ENCODE data around the gene NANOS2. TPM values are rescaled to one million over a fixed set of nuclear protein-coding genes. Genes with fewer than 3 reads are reported as not detected.

The NANOS2 gene
- total RNA-seq, 1 donor from 2014 or later: not detected

GRCh38 chr19:45895519-45895972 is 19.0 kb downstream of the NANOS2 start:
- Mint-ChIP-seq H3K9me3 (ENCODE audit: low read depth) (no peaks in the 10 kb centered on the region), H3K36me3 (ENCODE audit: low read depth) (peaks cover 18% of the 10 kb centered on the region), H3K27me3 (ENCODE audit: low read depth) (no peaks in the 10 kb centered on the region), H3K27ac (ENCODE audit: unreplicated experiment) (no peak overlapping the region), H3K4me1 (ENCODE audit: low read depth) (peaks cover 8% of the 10 kb centered on the region), H3K4me3 (ENCODE audit: unreplicated experiment) (no peak overlapping the region)
- DNase-seq (ENCODE audit: low spot score): no peak
- no peak for TF ChIP-seq CTCF (IDR thresholded peaks at IDR 0.05)

GRCh38 chr19:45890877-45891276 is 23.7 kb downstream of the NANOS2 start:
- Mint-ChIP-seq H3K27me3 (ENCODE audit: low read depth) (no peaks in the 10 kb centered on the region), H3K9me3 (ENCODE audit: low read depth) (no peaks in the 10 kb centered on the region)
- no peak for DNase-seq (ENCODE audit: low spot score)

GRCh38 chr19:45889210-45889885 is 25.2 kb downstream of the NANOS2 start:
- no peaks in the 10 kb centered on the region for H3K27me3 Mint-ChIP-seq (ENCODE audit: low read depth)
- H3K36me3 Mint-ChIP-seq (ENCODE audit: low read depth): peaks cover 2% of the 10 kb centered on the region
- TF ChIP-seq CTCF (IDR thresholded peaks at IDR 0.05): no peak
- DNase-seq (ENCODE audit: low spot score): no peak
- H3K27ac Mint-ChIP-seq (ENCODE audit: unreplicated experiment): no peak overlapping the region
- peaks cover 10% of the 10 kb centered on the region for H3K4me1 Mint-ChIP-seq (ENCODE audit: low read depth)
- H3K4me3 Mint-ChIP-seq (ENCODE audit: unreplicated experiment): no peak overlapping the region
- H3K9me3 Mint-ChIP-seq (ENCODE audit: low read depth): no peaks in the 10 kb centered on the region

More at GRCh38 chr19:45890877-45891276, 23.7 kb downstream of the NANOS2 start:
- no peak overlapping the region for H3K4me3 Mint-ChIP-seq (ENCODE audit: unreplicated experiment)
- no peak overlapping the region for H3K27ac Mint-ChIP-seq (ENCODE audit: unreplicated experiment)
- peaks cover 6% of the 10 kb centered on the region for H3K4me1 Mint-ChIP-seq (ENCODE audit: low read depth)
- peaks cover 10% of the 10 kb centered on the region for H3K36me3 Mint-ChIP-seq (ENCODE audit: low read depth)
- TF ChIP-seq CTCF (IDR thresholded peaks at IDR 0.05): no peak

- no peak for DNase-seq (ENCODE audit: low spot score)
- Mint-ChIP-seq H3K36me3 (ENCODE audit: low read depth) (peaks cover 4% of the 10 kb centered on the region), H3K4me1 (ENCODE audit: low read depth) (peaks cover 23% of the 10 kb centered on the region)
Observed at GRCh38 chr19:45887200-45887710, 27.3 kb downstream of the NANOS2 start.

More at GRCh38 chr19:45887200-45887710, 27.3 kb downstream of the NANOS2 start:
- no peaks in the 10 kb centered on the region for H3K9me3 Mint-ChIP-seq (ENCODE audit: low read depth)
- H3K27me3 Mint-ChIP-seq (ENCODE audit: low read depth): no peaks in the 10 kb centered on the region
- H3K27ac Mint-ChIP-seq (ENCODE audit: unreplicated experiment): peak overlapping the region; percentile 98
- no peak for TF ChIP-seq CTCF (IDR thresholded peaks at IDR 0.05)
- H3K4me3 Mint-ChIP-seq (ENCODE audit: unreplicated experiment): peak overlapping the region; percentile 91
